ENCODE results near the gene SHC4. TPM values are rescaled to one million over a fixed set of nuclear protein-coding genes. Genes with fewer than 3 reads are reported as not detected.

Gene SHC4
- total and polyA plus RNA-seq, 2 of the 8 experiments (the other 6 are each of a cell fraction or from before 2014, with no cell fraction given), result 0.15 to 0.30 TPM

- Histone ChIP-seq H4K8ac (ENCODE audit: extremely low read depth, insufficient read depth, low read length) (no peak overlapping the region), H3K36me3 (ENCODE audit: control insufficient read depth in 2 of 4, insufficient read depth in 4 of 4, low read length in 3 of 4) (peaks cover 9 to 43% (median 24%) of the 10 kb centered on the region in 4 experiments), H3K79me2 (ENCODE audit: control insufficient read depth in 1 of 2, insufficient read depth in 2 of 2, low read length in 2 of 2) (no peaks in the 10 kb centered on the region), H3K23ac (ENCODE audit: insufficient read length) (no peak overlapping the region), H2BK120ac (replicated peaks; ENCODE audit: low read depth, low read length) (no peak overlapping the region), H3K9ac (replicated peaks in 1 of 4; ENCODE audit: extremely low read depth in 1 of 4, low read depth in 3 of 4, low read length in 3 of 4) (no peak overlapping the region), H3K27ac (ENCODE audit: low read depth, low read length) (no peak overlapping the region), H3K27me3 (replicated peaks in 1 of 4; ENCODE audit: control insufficient read depth in 3 of 4, extremely low read depth in 1 of 4, insufficient read depth in 3 of 4, low read length in 3 of 4) (no peaks in the 10 kb centered on the region), H2BK20ac (ENCODE audit: low read length) (no peak overlapping the region), H2AK5ac (ENCODE audit: low read depth, low read length) (no peak overlapping the region), H3K9me3 (ENCODE audit: insufficient read depth in 2 of 2, low read depth in 1 of 2, low read length in 1 of 2) (no peaks in the 10 kb centered on the region), H2AFZ (ENCODE audit: low read length) (no peak overlapping the region), H4K5ac (ENCODE audit: insufficient read length, low read depth, low read length) (no peak overlapping the region), H2BK12ac (ENCODE audit: low read depth, low read length) (no peak overlapping the region), H3K4me1 (replicated peaks in 1 of 4; ENCODE audit: control insufficient read depth in 3 of 4, insufficient read depth in 4 of 4, low read length in 3 of 4) (no peaks in the 10 kb centered on the region), H4K91ac (replicated peaks; ENCODE audit: insufficient read length, low read length) (no peak overlapping the region), H3K56ac (replicated peaks; ENCODE audit: insufficient read length, low read depth, low read length) (no peak overlapping the region), H3K18ac (ENCODE audit: extremely low read depth, low read length) (no peak overlapping the region), H3K4ac (replicated peaks; ENCODE audit: insufficient read length, low read depth, low read length) (no peak overlapping the region), H3K23me2 (ENCODE audit: low read depth, low read length) (no peaks in the 10 kb centered on the region), H3K79me1 (ENCODE audit: low read depth, low read length) (no peaks in the 10 kb centered on the region), H4K20me1 (replicated peaks in 1 of 2; ENCODE audit: control insufficient read depth in 1 of 2, insufficient read depth in 2 of 2, low read length in 2 of 2) (no peaks in the 10 kb centered on the region), H3K4me2 (ENCODE audit: insufficient read depth in 1 of 2, low read depth in 2 of 2, low read length in 2 of 2) (no peak overlapping the region), H2BK15ac (ENCODE audit: low read length) (no peak overlapping the region), H3K4me3 (ENCODE audit: extremely low read depth in 1 of 4, insufficient read depth in 2 of 4, low read depth in 3 of 4, low read length in 4 of 4) (no peak overlapping the region), H3K14ac (ENCODE audit: insufficient read length) (no peak overlapping the region), H2BK5ac (ENCODE audit: low read depth, low read length) (no peak overlapping the region)
- no peak for DNase-seq (ENCODE audit: low read depth in 1 of 2, low spot score in 2 of 2)
- FAIRE-seq, result no peak
- ChIA-PET CTCF (ENCODE audit: partially characterized antibody) (interaction anchor here (0.6 kb wide), 1 partner anchor 38 kb away, joined by 3 read pairs; no protein-coding TSS in a partner anchor), POLR2A (ENCODE audit: partially characterized antibody) (no interaction called here)
- WGBS, 2 experiments (ENCODE audit: extremely low coverage in 1 of 2, insufficient coverage in 1 of 2, insufficient read length in 1 of 2, insufficient replicate concordance in 2 of 2, low coverage in 1 of 2, low lambda C conversion rate in 2 of 2, missing lambda C conversion rate in 1 of 2), result 83% methylated on average over 2 of the region's 2 CpGs; no CpG with 5 or more reads in 1 of the 2 experiments
- TF ChIP-seq SIX5 (IDR thresholded peaks at IDR 0.05; ENCODE audit: low read depth, low read length) (no peak), SRF (IDR thresholded peaks at IDR 0.05; ENCODE audit: low read depth, low read length) (no peak), JUND (IDR thresholded peaks at IDR 0.05; ENCODE audit: low read length) (no peak), GABPA (IDR thresholded peaks at IDR 0.05; ENCODE audit: borderline replicate concordance, insufficient read depth, low read length) (no peak), SAP30 (IDR thresholded peaks at IDR 0.05; ENCODE audit: insufficient read depth, insufficient replicate concordance, low read length) (no peak), RFX5 (IDR thresholded peaks at IDR 0.05; ENCODE audit: borderline replicate concordance, low read depth, low read length) (no peak), EP300 (IDR thresholded peaks at IDR 0.05; ENCODE audit: borderline replicate concordance in 1 of 2, low read depth in 2 of 2, low read length in 2 of 2) (no peak), POLR2AphosphoS5 (IDR thresholded peaks at IDR 0.05; ENCODE audit: low read depth, low read length) (no peak), CTBP2 (IDR thresholded peaks at IDR 0.05; ENCODE audit: borderline replicate concordance, insufficient read depth, insufficient read length, low read length) (no peak), KDM1A (IDR thresholded peaks at IDR 0.05; ENCODE audit: borderline replicate concordance, low read length) (no peak)
These were observed 35.6 kb upstream of the SHC4 start for GRCh38 chr15:48999314-48999713.
